IMR-90 (cell line): ENCODE results near the gene RMDN2. TPM values are rescaled to one million over a fixed set of nuclear protein-coding genes. Genes with fewer than 3 reads are reported as not detected.

ENCODE experiments used
- ATAC-seq: fragments of 200-7000 bp; cut with Tn5 transposase; 2 replicates; pipeline ENCODE4 v1.9.1; 2020; ENCODE audit warnings: low read depth, mild to moderate bottlenecking, moderate library complexity
- BruUV-seq: library from RNA; stranded (reverse); fragments of 400-500 nt; replicated peaks from 2 replicates; lab custom pipeline; 2021; lab: Mats Ljungman, UMichigan
- CTCF ChIA-PET: fragments of 300-600 bp; formaldehyde crosslinking; extraction: SDS; loops from one replicate; lab custom pipeline; 2021; ENCODE audit warnings: antibody characterized with exemption; lab: Yijun Ruan, JAX
- POLR2A ChIA-PET: fragments of 300-600 bp; sonication (Branson Sonifier 250); formaldehyde crosslinking; loops from one replicate; lab custom pipeline; 2022; ENCODE audit warnings: antibody characterized with exemption; ENCODE audit not compliant: unreplicated experiment; lab: Charles Lee
- DNase-seq: peaks from one replicate; pipeline ENCODE4 v3.0.0; 2013
- H2AFZ ChIP-seq: replicated peaks from 2 replicates; pipeline ENCODE3; 2013; ENCODE audit warnings: low read length, mild to moderate bottlenecking; ENCODE audit not compliant: poor library complexity
- H2AK5ac ChIP-seq: 2 replicates; pipeline ENCODE4 v1.6.1; 2013; ENCODE audit warnings: low read depth, low read length, inconsistent platforms
- H2AK9ac ChIP-seq: replicated peaks from 2 replicates; pipeline ENCODE3; 2013; ENCODE audit warnings: mild to moderate bottlenecking, low read depth, low read length, moderate library complexity; ENCODE audit not compliant: poor library complexity
- H2BK120ac ChIP-seq: 2 replicates; pipeline ENCODE4 v1.6.1; 2013; ENCODE audit warnings: low read depth, low read length, inconsistent platforms
- H2BK15ac ChIP-seq: 3 replicates; pipeline ENCODE4 v1.6.1; 2013; ENCODE audit warnings: low read depth, low read length, inconsistent platforms
- H2BK20ac ChIP-seq: 2 replicates; pipeline ENCODE4 v1.6.1; 2013; ENCODE audit warnings: low read depth, mild to moderate bottlenecking, inconsistent platforms, low read length, moderate library complexity
- H2BK5ac ChIP-seq: 2 replicates; pipeline ENCODE4 v1.6.1; 2013; ENCODE audit warnings: mild to moderate bottlenecking, low read depth, low read length, inconsistent platforms; ENCODE audit not compliant: poor library complexity, severe bottlenecking
- H3K14ac ChIP-seq: replicated peaks from 2 replicates; pipeline ENCODE4 v1.6.1; 2013; ENCODE audit warnings: low read depth, low read length, inconsistent platforms
- H3K18ac ChIP-seq: 2 replicates; pipeline ENCODE4 v1.6.1; 2013; ENCODE audit warnings: low read depth, low read length, control low read depth
- H3K23ac ChIP-seq: 2 replicates; pipeline ENCODE4 v1.6.1; 2013; ENCODE audit warnings: low read depth, low read length, inconsistent platforms
- H3K27ac ChIP-seq: 2 replicates; pipeline ENCODE4 v1.5.1; 2013; ENCODE audit warnings: mild to moderate bottlenecking, control low read depth, low read length; ENCODE audit not compliant: insufficient read depth
- H3K27me3 ChIP-seq: 2 replicates; pipeline ENCODE4 v1.6.1; 2013; ENCODE audit warnings: low read length; ENCODE audit not compliant: control insufficient read depth, insufficient read depth
- H3K36me3 ChIP-seq: 2 replicates; pipeline ENCODE4 v1.6.1; 2013; ENCODE audit warnings: low read length, mixed read lengths; ENCODE audit not compliant: control insufficient read depth, insufficient read depth
- H3K4ac ChIP-seq: 2 replicates; pipeline ENCODE4 v1.6.1; 2013; ENCODE audit warnings: low read depth, low read length, inconsistent platforms
- H3K4me1 ChIP-seq: 2 replicates; pipeline ENCODE4 v1.6.1; 2013; ENCODE audit warnings: low read length, mixed read lengths; ENCODE audit not compliant: control insufficient read depth, insufficient read depth
- H3K4me2 ChIP-seq: 2 replicates; pipeline ENCODE4 v1.6.1; 2013; ENCODE audit warnings: low read depth, mild to moderate bottlenecking, control low read depth, low read length, moderate library complexity
- H3K4me3 ChIP-seq: 2 replicates; pipeline ENCODE4 v1.5.1; 2013; ENCODE audit warnings: low read depth, mild to moderate bottlenecking, control low read depth, low read length, moderate library complexity; ENCODE audit not compliant: insufficient read depth
- H3K56ac ChIP-seq: 2 replicates; pipeline ENCODE4 v1.6.1; 2013; ENCODE audit warnings: low read length, inconsistent platforms; ENCODE audit not compliant: insufficient read depth; ENCODE audit errors: extremely low read depth
- H3K79me1 ChIP-seq, 2 experiments: 2 replicates each; pipeline ENCODE4 v1.6.1; 2013; ENCODE audit warnings: low read length in 2 of 2, inconsistent platforms in 1 of 2, low read depth in 1 of 2
- H3K9ac ChIP-seq: 2 replicates; pipeline ENCODE4 v1.6.1; 2013; ENCODE audit warnings: low read depth, low read length, control low read depth
- H3K9me1 ChIP-seq: 2 replicates; pipeline ENCODE4 v1.6.1; 2013; ENCODE audit warnings: low read length, inconsistent platforms; ENCODE audit not compliant: insufficient read depth
- H3K9me3 ChIP-seq: 2 replicates; pipeline ENCODE4 v1.6.1; 2013; ENCODE audit warnings: low read length; ENCODE audit not compliant: control insufficient read depth, insufficient read depth
- H4K20me1 ChIP-seq: 2 replicates; pipeline ENCODE4 v1.6.1; 2013; ENCODE audit warnings: low read length, inconsistent platforms; ENCODE audit not compliant: insufficient read depth
- H4K5ac ChIP-seq: 2 replicates; pipeline ENCODE4 v1.6.1; 2013; ENCODE audit warnings: mild to moderate bottlenecking, low read depth, low read length, control low read depth
- H4K8ac ChIP-seq, 2 experiments: 2 replicates each; pipeline ENCODE4 v1.6.1; 2013; ENCODE audit warnings: low read depth in 2 of 2, low read length in 2 of 2, control low read depth in 1 of 2, inconsistent platforms in 1 of 2
- H4K91ac ChIP-seq: 2 replicates; pipeline ENCODE4 v1.6.1; 2013; ENCODE audit warnings: low read depth, low read length, inconsistent platforms; ENCODE audit not compliant: insufficient read depth
- BHLHE40 ChIP-seq: fragments of 150-350 bp; IDR thresholded peaks from 2 replicates; pipeline ENCODE4 v1.6.1; 2016; ENCODE audit warnings: mild to moderate bottlenecking, low read depth, low read length
- FOS ChIP-seq: fragments of 150-350 bp; IDR thresholded peaks from 2 replicates; pipeline ENCODE4 v1.6.1; 2016; ENCODE audit warnings: low read depth, low read length
- MAZ ChIP-seq: IDR thresholded peaks from 2 replicates; pipeline ENCODE4 v1.6.1; 2012; ENCODE audit warnings: low read depth, mild to moderate bottlenecking, low read length, improper control_type of control experiment, moderate library complexity, borderline replicate concordance
- NFE2L2 ChIP-seq: fragments of 150-350 bp; IDR thresholded peaks from 2 replicates; pipeline ENCODE4 v1.6.1; 2016; ENCODE audit warnings: low read depth, mild to moderate bottlenecking, low read length
- RAD21 ChIP-seq: IDR thresholded peaks from 2 replicates; pipeline ENCODE4 v1.6.1; 2012; ENCODE audit warnings: low read length, improper control_type of control experiment
- RCOR1 ChIP-seq: IDR thresholded peaks from 2 replicates; pipeline ENCODE4 v1.6.1; 2012; ENCODE audit warnings: mild to moderate bottlenecking, low read length, improper control_type of control experiment; ENCODE audit not compliant: insufficient replicate concordance
- RFX5 ChIP-seq: IDR thresholded peaks from 2 replicates; pipeline ENCODE4 v1.8.0; 2012; ENCODE audit warnings: low read depth, mild to moderate bottlenecking, low read length, moderate library complexity
- USF2 ChIP-seq: fragments of 150-350 bp; IDR thresholded peaks from 2 replicates; pipeline ENCODE4 v1.6.1; 2017; ENCODE audit warnings: mild to moderate bottlenecking, antibody characterized with exemption, low read length, low read depth
- WGBS, 2 experiments: methylation state at CpG; one replicate each; pipeline versions ENCODE4 v1.1.5 to v1.1.7; 2013; ENCODE audit warnings: missing lambda C conversion rate in 2 of 2; ENCODE audit not compliant: insufficient read length in 1 of 2; ENCODE audit errors: extremely low coverage in 2 of 2; 5-methylcytosine and 5-hydroxymethylcytosine counted together
- dilution Hi-C: fragments of 300-500 bp; cut with HindIII; formaldehyde crosslinking; loops from one replicate; pipeline ENCODE4 v1.14.3; 2018; ENCODE audit warnings: low sequenced_read_pairs; ENCODE audit not compliant: unreplicated experiment
- in situ Hi-C: fragments of 300-500 bp; cut with MboI; formaldehyde crosslinking; loops from 3 replicates; pipeline ENCODE4 v1.14.3; 2019; ENCODE audit warnings: low sequenced_read_pairs, inconsistent platforms, mixed read lengths
- intact Hi-C: fragments of 100-400 bp; cut with micrococcal nuclease; formaldehyde crosslinking; loops from 2 replicates; pipeline ENCODE4 v1.10.0; 2022
- polyA plus RNA-seq, 3 experiments: library from polyadenylated mRNA; depleted of rRNA; stranded (reverse); fragments of >200 nt; gene quantifications; 2 replicates each; pipeline ENCODE4 v1.2.3, GENCODE V29; 2012; ENCODE audit warnings: low replicate concordance in 1 of 3
- total RNA-seq: library from RNA; depleted of rRNA; stranded (reverse); fragments of >200 nt; gene quantifications from 2 replicates; pipeline ENCODE4 v1.2.3, GENCODE V29; 2012

The RMDN2 gene
- total and polyA plus RNA-seq, 2 of the 4 experiments (the other 2 are of a cell fraction): 2.3 to 3.0 TPM

- Histone ChIP-seq H3K4me2 (no peak overlapping the region), H3K9me1 (no peaks in the 10 kb centered on the region), H4K20me1 (no peaks in the 10 kb centered on the region), H4K91ac (no peak overlapping the region), H4K5ac (no peak overlapping the region), H3K4me1 (no peaks in the 10 kb centered on the region), H2AK5ac (no peak overlapping the region), H3K23ac (no peak overlapping the region), H3K9ac (no peak overlapping the region), H3K36me3 (no peaks in the 10 kb centered on the region), H4K8ac (no peak overlapping the region), H3K14ac (no peak overlapping the region), H3K27me3 (no peaks in the 10 kb centered on the region), H3K4me3 (no peak overlapping the region), H2AK9ac (no peak overlapping the region), H2BK5ac (no peak overlapping the region), H3K56ac (no peak overlapping the region), H3K79me1 (no peaks in the 10 kb centered on the region), H2BK15ac (0 out of 3 replicates have a peak overlapping the region, but pooled peaks have one; percentile 13), H3K18ac (no peak overlapping the region), H3K9me3 (no peaks in the 10 kb centered on the region), H2BK20ac (no peak overlapping the region), H2AFZ (no peak overlapping the region), H2BK120ac (no peak overlapping the region), H3K27ac (no peak overlapping the region), H3K4ac (no peak overlapping the region)
- POLR2A ChIA-PET: no interaction called here
- intact Hi-C loops: loop anchor here (10.0 kb wide), 1 partner anchor 730 kb away; no protein-coding TSS in a partner anchor
- in situ Hi-C loops: loop anchor here (25.0 kb wide), 1 partner anchor 733 kb away; the partner anchor contains the start of gene EIF2AK2
- DNase-seq: no peak
- TF ChIP-seq RFX5 (no peak), NFE2L2 (no peak), FOS (no peak), RAD21 (no peak), USF2 (no peak), BHLHE40 (no peak), RCOR1 (no peak), MAZ (no peak)
- no TSS peak for BruUV-seq
- dilution Hi-C loops: no loop called here
- WGBS, 2 experiments: 83% methylated on average over 2 of the region's 3 CpGs; no CpG with 5 or more reads in 1 of the 2 experiments
- CTCF ChIA-PET: interaction anchor here (0.7 kb wide), 1 partner anchor 481 kb away, joined by 3 read pairs; no protein-coding TSS in a partner anchor
- no peak for ATAC-seq
These were observed 29.9 kb upstream of the RMDN2 start for GRCh38 chr2:37895140-37895539.
